GM23338 (cell line): Measurements from ENCODE around the gene MCTP2. TPM values are rescaled to one million over a fixed set of nuclear protein-coding genes. Genes with fewer than 3 reads are reported as not detected.

Experiments used
- ATAC-seq: fragments of 200-7000 bp; cut with Tn5 transposase; 3 replicates; pipeline ENCODE4 v1.9.1; 2020
- DNase-seq: peaks from one replicate; pipeline ENCODE4 v3.0.0-alpha.2; 2015; ENCODE audit warnings: low spot score
- H2AFZ ChIP-seq: fragments of 200-600 bp; sonication (generic); 2 replicates; pipeline ENCODE4 v1.8.0; 2016; ENCODE audit warnings: antibody characterized with exemption, mild to moderate bottlenecking, moderate library complexity
- H3F3A ChIP-seq: fragments of 200-600 bp; sonication (generic); replicated peaks from 2 replicates; pipeline ENCODE4 v1.8.0; 2017; ENCODE audit warnings: antibody characterized with exemption, mixed run types, low read depth
- H3K27ac ChIP-seq: fragments of 200-600 bp; sonication (generic); 2 replicates; pipeline ENCODE4 v1.6.1; 2016; ENCODE audit warnings: low read depth
- H3K27me3 ChIP-seq: fragments of 200-600 bp; sonication (generic); 2 replicates; pipeline ENCODE4 v1.8.0; 2016; ENCODE audit warnings: mild to moderate bottlenecking, mixed run types, moderate library complexity; ENCODE audit not compliant: insufficient read depth
- H3K36me3 ChIP-seq: fragments of 200-600 bp; sonication (generic); 2 replicates; pipeline ENCODE4 v1.8.0; 2016; ENCODE audit warnings: mild to moderate bottlenecking; ENCODE audit not compliant: insufficient read depth
- H3K4me1 ChIP-seq: fragments of 200-600 bp; sonication (generic); 2 replicates; pipeline ENCODE4 v1.8.0; 2016; ENCODE audit warnings: mild to moderate bottlenecking, moderate library complexity; ENCODE audit not compliant: insufficient read depth
- H3K4me2 ChIP-seq: fragments of 200-600 bp; sonication (generic); 2 replicates; pipeline ENCODE4 v1.7.1; 2017; ENCODE audit warnings: mixed run types
- H3K4me3 ChIP-seq: fragments of 200-600 bp; sonication (generic); 2 replicates; pipeline ENCODE4 v1.6.1; 2016; ENCODE audit warnings: mixed run types
- H3K79me2 ChIP-seq: fragments of 200-600 bp; sonication (generic); replicated peaks from 2 replicates; pipeline ENCODE4 v1.8.0; 2017; ENCODE audit warnings: mild to moderate bottlenecking; ENCODE audit not compliant: insufficient read depth
- H3K9me2 ChIP-seq: fragments of 200-600 bp; sonication (generic); 2 replicates; pipeline ENCODE4 v1.8.0; 2017; ENCODE audit not compliant: insufficient read depth
- H4K20me1 ChIP-seq: fragments of 200-600 bp; sonication (generic); replicated peaks from 2 replicates; pipeline ENCODE4 v1.8.0; 2017; ENCODE audit warnings: mild to moderate bottlenecking; ENCODE audit not compliant: insufficient read depth
- H3K27ac Mint-ChIP-seq: 2 replicates; pipeline ENCODE4 v1.8.0; 2020; ENCODE audit warnings: inconsistent platforms, mild to moderate bottlenecking, moderate library complexity, mixed read lengths
- H3K27me3 Mint-ChIP-seq: 3 replicates; pipeline ENCODE4 v1.8.0; 2022; ENCODE audit warnings: low read depth, mild to moderate bottlenecking, moderate library complexity, mixed read lengths, inconsistent platforms; ENCODE audit not compliant: insufficient read depth, poor library complexity
- H3K36me3 Mint-ChIP-seq: 3 replicates; pipeline ENCODE4 v1.8.0; 2021; ENCODE audit warnings: low read depth, mild to moderate bottlenecking, inconsistent platforms, moderate library complexity, mixed read lengths
- H3K4me1 Mint-ChIP-seq: 3 replicates; pipeline ENCODE4 v1.8.0; 2020; ENCODE audit warnings: mild to moderate bottlenecking, inconsistent platforms, mixed read lengths
- H3K4me3 Mint-ChIP-seq: 3 replicates; pipeline ENCODE4 v1.8.0; 2021; ENCODE audit warnings: moderate library complexity, mild to moderate bottlenecking, inconsistent platforms, mixed read lengths
- H3K9me3 Mint-ChIP-seq: 3 replicates; pipeline ENCODE4 v1.8.0; 2020; ENCODE audit warnings: moderate library complexity, mild to moderate bottlenecking, inconsistent platforms, mixed read lengths
- CREB1 ChIP-seq: fragments of 250-450 bp; sonication (Bioruptor Pico); IDR thresholded peaks from 2 replicates; pipeline ENCODE4 v1.5.0; 2020; ENCODE audit warnings: low read depth, mild to moderate bottlenecking, moderate library complexity
- NANOG ChIP-seq: IDR thresholded peaks from 2 replicates; pipeline ENCODE4 v1.6.1; 2016; ENCODE audit warnings: antibody characterized with exemption, borderline replicate concordance
- POLR2AphosphoS5 ChIP-seq: IDR thresholded peaks from 2 replicates; pipeline ENCODE4 v1.6.1; 2016; ENCODE audit warnings: antibody characterized with exemption, low read depth
- ZNF114 ChIP-seq: fragments of 250-450 bp; sonication (Bioruptor Pico); IDR thresholded peaks from 2 replicates; pipeline ENCODE4 v1.5.0; 2020; ENCODE audit warnings: mild to moderate bottlenecking, moderate library complexity
- ZNF331 ChIP-seq: fragments of 250-450 bp; sonication (Bioruptor Pico); IDR thresholded peaks from 2 replicates; pipeline ENCODE4 v1.5.0; 2020; ENCODE audit warnings: low read depth, mild to moderate bottlenecking, moderate library complexity
- polyA plus RNA-seq: library from polyadenylated mRNA; unstranded; fragments of >200 nt; fragmentation: Nextera tagmentation; extraction: Ambion mirVana; gene quantifications from 2 replicates; pipeline ENCODE4 v1.2.1, GENCODE V29; 2016
- total RNA-seq: library from RNA; depleted of rRNA; stranded (reverse); fragments of >200 nt; shearing (Covaris generic); gene quantifications from 2 replicates; pipeline ENCODE4 v1.2.3, GENCODE V29; 2014
- TF ChIP-seq, protein P1 (sequence below), 2 experiments: fragments of 200-600 bp in 1 of 2; sonication (generic) in 1 of 2; conservative IDR thresholded peaks; 2 replicates each; pipeline versions ENCODE4 v1.5.1 to v1.6.1; 2016 to 2017; ENCODE audit warnings: antibody characterized with exemption in 2 of 2, low read depth in 2 of 2, mild to moderate bottlenecking in 2 of 2, moderate library complexity in 1 of 2
- TF ChIP-seq, protein P2 (sequence below): IDR thresholded peaks from one replicate; pipeline ENCODE4 v1.6.1; 2018; ENCODE audit warnings: antibody characterized with exemption; ENCODE audit not compliant: unreplicated experiment
- TF ChIP-seq, protein P3 (sequence below): IDR thresholded peaks from 2 replicates; pipeline ENCODE4 v1.6.1; 2016; ENCODE audit warnings: antibody characterized with exemption

Gene MCTP2
- total and polyA plus RNA-seq, 2 experiments from 2014 or later = 1.8 to 5.5 TPM

DNA sequence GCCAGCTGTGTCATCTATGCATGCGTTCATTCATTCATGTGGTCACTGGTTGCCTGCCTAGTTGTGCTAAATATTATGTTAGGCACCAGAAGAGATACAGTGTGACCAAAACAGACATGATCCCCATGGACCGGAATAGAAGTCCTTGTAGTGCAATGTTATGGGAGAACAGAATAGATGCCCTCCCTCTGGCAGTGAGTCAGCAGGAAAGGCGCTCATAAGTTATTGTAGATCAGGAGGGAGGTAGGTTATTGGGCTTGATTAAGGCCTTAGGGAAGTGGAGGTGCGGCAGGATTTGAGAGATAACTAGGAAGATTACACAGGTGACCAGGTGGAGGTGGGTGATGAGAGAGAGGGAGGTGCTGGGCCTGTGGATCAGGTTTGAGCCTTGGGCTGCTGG lies 5.2 kb downstream of the MCTP2 start:
- ATAC-seq = no peak

DNA sequence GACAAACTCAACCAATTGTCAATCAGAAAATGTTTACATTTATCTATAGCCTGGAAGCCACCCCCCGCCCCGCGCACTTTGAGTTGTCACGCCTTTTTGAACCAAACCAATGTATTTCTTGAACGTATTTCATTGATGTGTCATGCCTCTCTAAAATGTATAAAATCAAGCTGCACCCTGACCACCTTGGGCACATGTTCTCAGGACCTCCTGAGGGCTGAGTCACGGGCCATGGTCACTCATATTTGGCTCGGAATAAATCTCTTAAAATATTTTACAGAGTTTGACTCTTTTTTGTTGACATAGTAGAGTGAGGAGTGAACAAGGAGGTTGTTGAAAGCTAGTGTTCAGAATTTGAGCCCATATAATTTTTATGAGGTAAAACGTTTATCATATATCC lies 6.5 kb downstream of the MCTP2 start:
- Histone ChIP-seq H3K36me3 (no peaks in the 10 kb centered on the region), H3K4me3 (no peak overlapping the region), H3K4me1 (peaks cover 18% of the 10 kb centered on the region), H3K79me2 (no peaks in the 10 kb centered on the region), H3K9me2 (peaks cover 5% of the 10 kb centered on the region; the same call in 1 of the 2 replicates), H3K27ac (no peak overlapping the region), H4K20me1 (no peaks in the 10 kb centered on the region), H3F3A (peaks cover under 1% of the 10 kb centered on the region), H3K27me3 (peaks cover 7% of the 10 kb centered on the region), H3K4me2 (no peak overlapping the region), H2AFZ (no peak overlapping the region)
- H3K4me3 Mint-ChIP-seq = no peak overlapping the region
- H3K36me3 Mint-ChIP-seq = no peaks in the 10 kb centered on the region
- peaks cover 4% of the 10 kb centered on the region for H3K27me3 Mint-ChIP-seq
- no peak for DNase-seq
- TF ChIP-seq, protein P1, sequence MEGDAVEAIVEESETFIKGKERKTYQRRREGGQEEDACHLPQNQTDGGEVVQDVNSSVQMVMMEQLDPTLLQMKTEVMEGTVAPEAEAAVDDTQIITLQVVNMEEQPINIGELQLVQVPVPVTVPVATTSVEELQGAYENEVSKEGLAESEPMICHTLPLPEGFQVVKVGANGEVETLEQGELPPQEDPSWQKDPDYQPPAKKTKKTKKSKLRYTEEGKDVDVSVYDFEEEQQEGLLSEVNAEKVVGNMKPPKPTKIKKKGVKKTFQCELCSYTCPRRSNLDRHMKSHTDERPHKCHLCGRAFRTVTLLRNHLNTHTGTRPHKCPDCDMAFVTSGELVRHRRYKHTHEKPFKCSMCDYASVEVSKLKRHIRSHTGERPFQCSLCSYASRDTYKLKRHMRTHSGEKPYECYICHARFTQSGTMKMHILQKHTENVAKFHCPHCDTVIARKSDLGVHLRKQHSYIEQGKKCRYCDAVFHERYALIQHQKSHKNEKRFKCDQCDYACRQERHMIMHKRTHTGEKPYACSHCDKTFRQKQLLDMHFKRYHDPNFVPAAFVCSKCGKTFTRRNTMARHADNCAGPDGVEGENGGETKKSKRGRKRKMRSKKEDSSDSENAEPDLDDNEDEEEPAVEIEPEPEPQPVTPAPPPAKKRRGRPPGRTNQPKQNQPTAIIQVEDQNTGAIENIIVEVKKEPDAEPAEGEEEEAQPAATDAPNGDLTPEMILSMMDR (conservative IDR thresholded peaks at IDR 0.05; ENCODE audit: low read depth in 2 of 2) = no peak
- no peak for TF ChIP-seq ZNF114 (CRISPR knock-in tag)
- no peak for TF ChIP-seq ZNF331 (CRISPR knock-in tag)
- TF ChIP-seq CREB1 (CRISPR knock-in tag) = no peak
- no peak for TF ChIP-seq POLR2AphosphoS5
- no peak for TF ChIP-seq NANOG
- TF ChIP-seq, protein P2, sequence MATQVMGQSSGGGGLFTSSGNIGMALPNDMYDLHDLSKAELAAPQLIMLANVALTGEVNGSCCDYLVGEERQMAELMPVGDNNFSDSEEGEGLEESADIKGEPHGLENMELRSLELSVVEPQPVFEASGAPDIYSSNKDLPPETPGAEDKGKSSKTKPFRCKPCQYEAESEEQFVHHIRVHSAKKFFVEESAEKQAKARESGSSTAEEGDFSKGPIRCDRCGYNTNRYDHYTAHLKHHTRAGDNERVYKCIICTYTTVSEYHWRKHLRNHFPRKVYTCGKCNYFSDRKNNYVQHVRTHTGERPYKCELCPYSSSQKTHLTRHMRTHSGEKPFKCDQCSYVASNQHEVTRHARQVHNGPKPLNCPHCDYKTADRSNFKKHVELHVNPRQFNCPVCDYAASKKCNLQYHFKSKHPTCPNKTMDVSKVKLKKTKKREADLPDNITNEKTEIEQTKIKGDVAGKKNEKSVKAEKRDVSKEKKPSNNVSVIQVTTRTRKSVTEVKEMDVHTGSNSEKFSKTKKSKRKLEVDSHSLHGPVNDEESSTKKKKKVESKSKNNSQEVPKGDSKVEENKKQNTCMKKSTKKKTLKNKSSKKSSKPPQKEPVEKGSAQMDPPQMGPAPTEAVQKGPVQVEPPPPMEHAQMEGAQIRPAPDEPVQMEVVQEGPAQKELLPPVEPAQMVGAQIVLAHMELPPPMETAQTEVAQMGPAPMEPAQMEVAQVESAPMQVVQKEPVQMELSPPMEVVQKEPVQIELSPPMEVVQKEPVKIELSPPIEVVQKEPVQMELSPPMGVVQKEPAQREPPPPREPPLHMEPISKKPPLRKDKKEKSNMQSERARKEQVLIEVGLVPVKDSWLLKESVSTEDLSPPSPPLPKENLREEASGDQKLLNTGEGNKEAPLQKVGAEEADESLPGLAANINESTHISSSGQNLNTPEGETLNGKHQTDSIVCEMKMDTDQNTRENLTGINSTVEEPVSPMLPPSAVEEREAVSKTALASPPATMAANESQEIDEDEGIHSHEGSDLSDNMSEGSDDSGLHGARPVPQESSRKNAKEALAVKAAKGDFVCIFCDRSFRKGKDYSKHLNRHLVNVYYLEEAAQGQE = no peak
- H3K9me3 Mint-ChIP-seq = no peaks in the 10 kb centered on the region; the same call in 2 of the 3 replicates
- peaks cover 10% of the 10 kb centered on the region; the same call in 2 of the 3 replicates for H3K4me1 Mint-ChIP-seq
- H3K27ac Mint-ChIP-seq = 0 out of 2 replicates have a peak overlapping the region, but pooled peaks have one; percentile 50
- ATAC-seq = no peak

More for the DNA sequence above, 5.2 kb downstream of the MCTP2 start:
- H3K27ac Mint-ChIP-seq = peak overlapping the region; percentile 25; the same call in 1 of the 2 replicates
- Histone ChIP-seq H3K27ac (no peak overlapping the region), H2AFZ (no peak overlapping the region), H4K20me1 (no peaks in the 10 kb centered on the region), H3K27me3 (peaks cover 16% of the 10 kb centered on the region), H3K4me2 (no peak overlapping the region), H3K9me2 (peaks cover 5% of the 10 kb centered on the region; the same call in 1 of the 2 replicates), H3K79me2 (no peaks in the 10 kb centered on the region), H3K4me1 (peaks cover 26% of the 10 kb centered on the region), H3F3A (no peaks in the 10 kb centered on the region), H3K36me3 (no peaks in the 10 kb centered on the region), H3K4me3 (no peak overlapping the region)
- peaks cover 11% of the 10 kb centered on the region for H3K27me3 Mint-ChIP-seq
- DNase-seq = no peak
- no peak overlapping the region for H3K4me3 Mint-ChIP-seq
- H3K4me1 Mint-ChIP-seq = peaks cover 18% of the 10 kb centered on the region; the same call in 2 of the 3 replicates
- TF ChIP-seq, protein P3, sequence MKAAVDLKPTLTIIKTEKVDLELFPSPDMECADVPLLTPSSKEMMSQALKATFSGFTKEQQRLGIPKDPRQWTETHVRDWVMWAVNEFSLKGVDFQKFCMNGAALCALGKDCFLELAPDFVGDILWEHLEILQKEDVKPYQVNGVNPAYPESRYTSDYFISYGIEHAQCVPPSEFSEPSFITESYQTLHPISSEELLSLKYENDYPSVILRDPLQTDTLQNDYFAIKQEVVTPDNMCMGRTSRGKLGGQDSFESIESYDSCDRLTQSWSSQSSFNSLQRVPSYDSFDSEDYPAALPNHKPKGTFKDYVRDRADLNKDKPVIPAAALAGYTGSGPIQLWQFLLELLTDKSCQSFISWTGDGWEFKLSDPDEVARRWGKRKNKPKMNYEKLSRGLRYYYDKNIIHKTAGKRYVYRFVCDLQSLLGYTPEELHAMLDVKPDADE = no peak
- TF ChIP-seq ZNF114 (CRISPR knock-in tag) = no peak
- TF ChIP-seq CREB1 (CRISPR knock-in tag) = no peak
- H3K36me3 Mint-ChIP-seq = no peaks in the 10 kb centered on the region
- no peaks in the 10 kb centered on the region; the same call in 2 of the 3 replicates for H3K9me3 Mint-ChIP-seq
